ENCODE measurements around the gene PPM1E.
"Not testable (repeated sequence)": the region's sequence is repeated elsewhere in the genome, so short reads cannot be mapped to it uniquely, and the experiment has no call there.

Gene PPM1E

DNA sequence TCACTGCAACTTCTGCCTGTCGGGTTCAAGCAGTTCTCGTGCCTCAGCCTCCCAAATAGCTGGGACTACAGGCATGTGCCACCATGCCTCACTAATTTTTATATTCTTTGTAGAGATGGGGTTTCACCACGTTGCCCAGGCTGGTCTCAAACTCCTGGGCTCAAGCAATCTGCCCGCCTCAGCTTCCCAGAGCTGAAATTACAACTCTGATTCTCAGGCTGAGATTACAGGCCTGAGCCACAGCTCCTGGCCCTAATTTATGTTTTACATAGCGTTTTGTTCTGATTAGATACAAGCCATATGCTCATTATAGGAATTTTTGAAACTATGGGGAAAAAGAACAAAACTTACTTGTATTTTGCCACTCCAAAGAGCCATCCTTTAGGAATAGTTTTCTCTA lies 22.8 kb downstream of the PPM1E start:
- FAIRE-seq; DNase-seq (ENCODE audit: low spot score): not testable (repeated sequence)

DNA sequence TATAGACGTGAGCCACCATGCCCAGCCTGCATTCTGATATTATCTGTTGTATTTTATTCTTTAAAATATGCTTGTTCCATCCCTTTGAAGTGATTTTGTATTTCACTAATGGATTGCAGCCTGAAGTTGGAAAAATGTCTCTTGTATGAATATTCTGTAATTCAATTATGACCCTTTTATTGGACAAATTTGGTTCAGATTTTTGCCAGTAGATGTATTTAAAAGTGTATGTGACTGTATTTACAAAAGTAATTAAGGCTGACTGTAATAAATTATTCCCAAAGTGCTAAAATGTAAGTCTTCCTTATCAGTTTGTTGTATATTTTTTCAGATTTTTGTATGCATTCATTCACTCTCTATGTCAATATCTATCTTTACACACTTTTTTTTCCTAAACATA lies 23.8 kb downstream of the PPM1E start:
- FAIRE-seq (no peak), DNase-seq (ENCODE audit: low spot score) (no peak)

DNA sequence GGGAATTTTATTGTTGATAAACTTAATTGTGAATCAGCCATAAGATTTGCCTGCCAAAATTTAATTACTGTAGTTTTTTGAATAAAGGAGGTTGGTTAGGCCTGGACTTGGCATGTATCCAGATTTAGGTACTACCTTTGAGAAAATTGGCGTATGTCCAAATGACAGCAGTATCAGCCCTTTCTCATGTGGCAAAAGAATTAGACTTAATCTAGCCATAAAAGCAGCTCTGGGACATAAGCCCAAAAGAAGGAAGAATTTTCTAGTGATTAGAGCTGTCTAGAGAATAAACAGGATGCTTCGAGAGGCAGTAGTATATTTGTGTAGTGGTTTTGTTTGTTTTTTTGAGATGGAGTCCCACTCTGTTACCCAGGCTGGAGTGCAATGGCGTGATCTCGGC lies 27.7 kb downstream of the PPM1E start:
- DNase-seq (ENCODE audit: low spot score) (peak; percentile 30), FAIRE-seq (no peak)

GRCh38 chr17:58785097-58785496 lies 29.4 kb downstream of the PPM1E start:
- FAIRE-seq = no peak
- DNase-seq (ENCODE audit: low spot score) = no peak

DNA sequence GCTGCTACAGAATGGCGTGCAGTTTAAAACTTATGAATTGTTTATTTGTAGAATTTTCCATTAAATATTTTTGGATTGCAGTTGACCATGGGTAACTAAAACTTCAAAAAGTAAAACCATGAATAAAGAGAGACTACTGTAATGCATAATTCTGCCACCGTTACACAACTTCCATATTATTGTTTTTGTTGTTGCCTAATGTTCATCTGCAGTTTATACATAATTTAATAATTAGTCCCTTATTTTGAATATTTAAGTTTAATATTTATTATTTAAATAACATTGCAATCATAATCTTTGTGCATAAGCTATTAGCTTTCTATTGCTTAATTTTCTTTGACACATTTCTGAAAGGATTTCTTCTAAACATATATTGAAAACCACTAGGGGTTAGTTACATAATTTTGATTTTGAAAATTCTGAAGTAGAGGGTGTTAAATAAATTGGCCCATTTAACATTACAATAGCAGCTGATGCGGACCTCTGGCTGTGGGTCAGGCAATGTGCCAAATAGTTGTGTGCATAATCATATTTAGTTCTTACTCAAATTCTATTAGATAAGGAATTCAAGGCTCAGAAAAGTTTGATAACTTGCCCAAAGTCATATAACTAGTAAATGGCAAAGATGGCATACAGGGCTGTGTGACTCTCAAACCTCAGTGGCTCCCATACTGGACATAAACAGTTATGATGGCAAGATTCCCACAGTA lies 31.1 kb downstream of the PPM1E start:
- DNase-seq (ENCODE audit: low spot score) (peak; percentile 49), FAIRE-seq (no peak)

- DNase-seq (ENCODE audit: low spot score) (no peak), FAIRE-seq (peak; percentile 75)
Measured at GRCh38 chr17:58788199-58788598, 32.5 kb downstream of the PPM1E start.

- no peak for DNase-seq (ENCODE audit: low spot score)
- FAIRE-seq = no peak
Measured at GRCh38 chr17:58789160-58789559, 33.5 kb downstream of the PPM1E start.

GRCh38 chr17:58789831-58790230 lies 34.2 kb downstream of the PPM1E start:
- FAIRE-seq (no peak), DNase-seq (ENCODE audit: low spot score) (no peak)

- DNase-seq (ENCODE audit: low spot score) = not testable (repeated sequence)
- peak; percentile 87 for FAIRE-seq
Measured at GRCh38 chr17:58794508-58794907, 38.9 kb downstream of the PPM1E start.

GRCh38 chr17:58802188-58802587 lies 46.5 kb downstream of the PPM1E start:
- FAIRE-seq (no peak), DNase-seq (ENCODE audit: low spot score) (no peak)

DNA sequence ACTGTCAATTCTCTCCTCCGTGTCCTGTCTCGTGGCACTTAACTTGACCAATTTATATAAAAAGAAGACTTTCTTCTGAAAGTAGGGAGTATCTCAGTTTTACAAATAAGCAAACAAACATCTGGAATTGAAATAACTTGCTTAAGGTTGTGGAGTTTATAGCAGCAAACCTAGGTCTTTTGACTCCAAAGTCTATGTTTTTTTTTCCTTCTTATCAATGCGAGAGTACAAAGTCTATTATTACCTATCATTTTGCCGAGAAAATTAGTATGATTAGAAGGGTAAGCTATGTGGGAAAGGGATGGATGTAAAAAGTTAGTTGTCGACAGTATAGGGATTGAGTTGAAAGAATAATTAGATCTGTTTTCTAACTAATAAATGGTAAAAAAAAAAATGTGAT lies 50.4 kb downstream of the PPM1E start:
- no peak for DNase-seq (ENCODE audit: low spot score)
- no peak for FAIRE-seq

DNA sequence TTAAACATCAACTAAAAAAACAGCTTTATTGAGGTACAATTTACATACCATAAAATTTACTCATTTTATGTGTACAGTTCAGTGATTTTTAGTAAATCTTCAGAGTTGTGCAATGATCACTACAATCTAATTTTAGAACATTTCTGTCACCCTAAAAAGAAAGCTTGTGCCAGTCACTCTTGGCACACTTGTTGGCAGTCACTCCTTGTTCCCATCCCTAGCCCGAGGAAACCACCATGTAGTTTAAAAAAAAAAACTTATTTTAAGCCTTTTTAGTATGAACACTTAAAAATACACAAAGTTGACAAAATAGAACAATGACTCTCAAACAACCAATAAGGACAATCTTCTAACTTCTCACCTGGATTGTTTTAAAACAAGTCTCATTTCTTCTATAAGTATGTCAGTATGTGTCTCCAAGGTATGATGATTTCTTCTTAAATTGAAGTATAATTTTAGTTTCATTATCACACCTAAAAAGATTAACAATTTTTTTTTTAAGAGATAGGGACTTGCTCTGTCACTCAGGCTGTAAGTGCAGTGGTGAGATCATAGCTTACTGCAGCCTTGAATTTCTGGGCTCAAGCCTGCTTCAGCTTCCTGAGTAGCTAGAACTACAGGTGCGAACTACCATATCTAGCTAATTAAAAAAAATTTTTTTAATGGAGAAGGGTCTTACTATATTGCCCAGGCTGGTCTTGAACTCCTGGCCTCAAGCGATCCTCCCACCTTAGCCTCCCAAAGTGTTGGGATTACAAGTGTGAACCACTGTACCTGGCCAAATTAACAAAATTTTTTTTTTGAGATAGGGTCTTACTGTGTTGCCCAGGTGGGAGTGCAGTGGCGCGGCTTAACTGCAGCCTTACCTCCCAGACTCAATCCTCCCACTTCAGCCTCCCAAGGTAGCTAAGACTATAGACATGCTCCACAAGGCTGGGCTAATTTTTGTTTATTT lies 53.2 kb downstream of the PPM1E start:
- no peak for DNase-seq (ENCODE audit: low spot score)
- FAIRE-seq = no peak

DNA sequence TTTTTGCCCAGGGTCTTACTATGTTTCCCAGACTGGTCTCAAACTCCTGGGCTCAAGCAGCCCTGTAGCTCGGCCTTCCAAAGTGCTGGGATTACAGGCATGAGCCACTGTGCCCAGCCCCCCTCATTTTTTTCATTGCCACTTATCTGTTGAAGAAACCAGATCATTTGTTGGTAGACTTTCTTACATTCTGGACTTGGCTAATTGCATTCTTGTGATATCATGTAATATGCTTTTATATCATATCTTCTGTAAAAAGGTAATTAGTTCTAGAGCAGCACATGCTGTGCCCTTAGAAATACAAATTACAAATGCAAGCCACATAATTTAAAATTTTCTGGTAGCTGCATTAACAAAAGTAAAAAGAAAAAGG lies 53.9 kb downstream of the PPM1E start:
- peak; percentile 13 for FAIRE-seq
- no peak for DNase-seq (ENCODE audit: low spot score)

DNA sequence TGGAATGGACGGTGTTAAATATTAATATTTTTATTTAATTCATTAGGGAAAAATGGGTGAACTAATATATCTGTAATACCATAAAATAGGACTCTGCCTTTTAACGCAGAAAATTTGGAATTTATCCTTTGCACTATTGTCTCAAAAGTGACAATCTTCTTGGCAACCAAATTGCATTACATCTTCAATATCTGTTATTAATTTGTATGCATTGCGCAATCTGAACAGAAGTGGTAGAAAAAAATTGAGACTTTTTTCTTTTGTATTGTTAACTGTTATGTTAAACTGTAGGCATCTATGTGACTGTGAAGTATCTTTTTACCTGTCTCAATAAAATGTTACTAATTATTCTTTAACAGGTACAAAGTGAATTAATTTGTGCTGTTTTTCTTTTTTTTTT lies 55.6 kb downstream of the PPM1E start:
- DNase-seq (ENCODE audit: low spot score) (no peak), FAIRE-seq (no peak)

- FAIRE-seq (peak; percentile 20), DNase-seq (ENCODE audit: low spot score) (no peak)
Measured at GRCh38 chr17:58813712-58814111, 58.1 kb downstream of the PPM1E start.

DNA sequence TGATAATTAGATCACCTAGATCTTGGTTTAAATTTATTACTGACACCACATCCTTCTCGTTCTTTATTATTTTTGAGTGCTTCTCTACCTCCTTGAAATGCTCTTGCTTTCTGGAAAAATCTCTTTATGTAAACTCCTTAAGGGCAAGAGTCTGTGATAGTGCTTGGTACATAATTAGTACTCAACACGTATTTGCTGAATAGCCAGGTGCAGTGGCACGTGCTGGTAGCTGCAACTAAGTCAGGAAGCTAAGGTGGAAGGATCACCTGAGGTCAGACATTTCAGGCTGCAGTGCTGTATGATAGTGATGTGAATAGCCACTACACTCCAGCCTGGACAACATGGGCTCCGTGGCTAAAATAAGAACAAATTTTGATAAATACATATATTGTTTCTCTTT lies 63.0 kb downstream of the PPM1E start:
- no peak for DNase-seq (ENCODE audit: low spot score)
- peak; percentile 93 for FAIRE-seq

DNA sequence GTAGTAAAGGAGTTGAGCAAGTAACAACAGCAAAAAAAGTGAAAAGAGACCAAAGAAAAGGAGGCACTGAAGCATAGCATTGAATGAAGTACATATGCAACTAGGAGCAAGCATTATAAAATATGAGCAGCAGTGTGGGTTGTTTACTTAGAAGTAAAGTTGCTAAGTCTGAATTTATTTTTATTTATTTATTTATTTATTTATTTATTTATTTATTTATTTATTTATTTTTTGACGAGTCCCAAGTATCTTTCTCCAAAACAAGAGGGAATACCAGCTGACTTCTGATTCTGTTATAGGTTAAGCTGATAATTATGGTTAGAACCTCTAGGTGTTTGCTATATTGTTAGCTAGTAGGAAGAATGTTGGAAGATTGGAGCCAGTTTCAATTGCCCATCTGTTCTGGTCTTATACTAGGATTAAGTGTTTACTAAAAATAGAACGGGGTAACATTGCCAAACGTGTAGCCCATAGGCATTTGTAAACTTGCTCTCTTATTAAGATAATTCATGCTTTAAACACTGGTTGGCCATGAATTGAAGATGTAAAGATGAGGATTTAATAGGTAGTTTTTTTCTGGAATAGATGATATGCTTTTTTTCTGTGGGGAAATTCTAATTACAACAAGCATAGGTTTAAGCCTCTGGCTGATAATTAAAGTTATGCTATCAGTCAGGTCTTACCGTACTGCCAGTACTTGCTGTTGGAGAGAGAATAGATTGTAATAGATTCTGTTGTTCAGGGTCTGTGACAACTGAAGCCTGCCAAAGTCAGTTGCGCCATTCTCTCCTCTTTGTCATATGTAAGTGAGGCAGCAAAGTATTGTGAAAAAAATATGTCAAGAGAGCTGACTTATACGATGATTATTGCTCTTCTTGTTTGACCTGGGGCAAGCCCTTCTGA lies 66.7 kb downstream of the PPM1E start:
- FAIRE-seq (no peak), DNase-seq (ENCODE audit: low spot score) (no peak)

- DNase-seq (ENCODE audit: low spot score) = no peak
- no peak for FAIRE-seq
Measured at GRCh38 chr17:58823051-58823525, 67.4 kb downstream of the PPM1E start.

GRCh38 chr17:58829172-58829637 lies 73.6 kb downstream of the PPM1E start:
- FAIRE-seq = peak; percentile 30
- no peak for DNase-seq (ENCODE audit: low spot score)

- DNase-seq (ENCODE audit: low spot score) (no peak), FAIRE-seq (no peak)
Measured at GRCh38 chr17:58831780-58832179, 76.1 kb downstream of the PPM1E start.

- FAIRE-seq = no peak
- DNase-seq (ENCODE audit: low spot score) = no peak
Measured at GRCh38 chr17:58832514-58832913, 76.9 kb downstream of the PPM1E start.
